Activated T-cell treated with anti-CD3 and anti-CD28 coated beads for 4 hours (primary cell): ENCODE results near the gene PSME2.

ENCODE experiments used
- DNase-seq: peaks from one replicate; pipeline ENCODE4 v3.0.0-alpha.2; 2020

The PSME2 gene, protein sequence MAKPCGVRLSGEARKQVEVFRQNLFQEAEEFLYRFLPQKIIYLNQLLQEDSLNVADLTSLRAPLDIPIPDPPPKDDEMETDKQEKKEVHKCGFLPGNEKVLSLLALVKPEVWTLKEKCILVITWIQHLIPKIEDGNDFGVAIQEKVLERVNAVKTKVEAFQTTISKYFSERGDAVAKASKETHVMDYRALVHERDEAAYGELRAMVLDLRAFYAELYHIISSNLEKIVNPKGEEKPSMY

DNA sequence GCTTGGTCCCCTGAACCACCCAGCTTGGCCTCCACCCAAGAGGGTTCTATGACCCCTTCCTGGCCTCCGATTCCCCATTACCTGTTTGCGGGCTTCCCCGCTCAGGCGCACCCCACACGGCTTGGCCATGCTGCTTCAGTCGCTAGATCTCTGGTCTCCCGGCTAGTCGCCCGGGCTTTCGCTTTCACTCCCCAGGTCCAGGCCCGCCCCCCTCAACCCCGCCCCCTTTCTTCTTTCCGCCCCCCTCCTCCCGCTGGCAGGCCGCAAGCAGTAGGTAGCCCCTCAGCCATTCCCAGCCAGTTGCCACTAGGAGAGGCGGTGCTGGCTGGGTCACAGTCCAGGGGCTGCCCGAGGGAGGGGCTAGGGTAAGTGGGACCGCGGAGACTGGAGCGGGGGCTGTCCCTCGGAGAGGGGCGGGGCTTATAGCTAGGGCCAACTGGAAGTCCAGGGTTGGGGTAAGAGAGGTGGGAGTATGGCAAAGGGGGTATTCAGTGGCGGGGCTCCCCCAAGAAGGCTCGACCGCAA, at the start of gene PSME2:
TSS of gene PSME2 (minus strand) at position 158 of the 525 bp plus-strand sequence. CDS start at position 129, 29 bp downstream.
- DNase-seq: peak; percentile 66

DNA sequence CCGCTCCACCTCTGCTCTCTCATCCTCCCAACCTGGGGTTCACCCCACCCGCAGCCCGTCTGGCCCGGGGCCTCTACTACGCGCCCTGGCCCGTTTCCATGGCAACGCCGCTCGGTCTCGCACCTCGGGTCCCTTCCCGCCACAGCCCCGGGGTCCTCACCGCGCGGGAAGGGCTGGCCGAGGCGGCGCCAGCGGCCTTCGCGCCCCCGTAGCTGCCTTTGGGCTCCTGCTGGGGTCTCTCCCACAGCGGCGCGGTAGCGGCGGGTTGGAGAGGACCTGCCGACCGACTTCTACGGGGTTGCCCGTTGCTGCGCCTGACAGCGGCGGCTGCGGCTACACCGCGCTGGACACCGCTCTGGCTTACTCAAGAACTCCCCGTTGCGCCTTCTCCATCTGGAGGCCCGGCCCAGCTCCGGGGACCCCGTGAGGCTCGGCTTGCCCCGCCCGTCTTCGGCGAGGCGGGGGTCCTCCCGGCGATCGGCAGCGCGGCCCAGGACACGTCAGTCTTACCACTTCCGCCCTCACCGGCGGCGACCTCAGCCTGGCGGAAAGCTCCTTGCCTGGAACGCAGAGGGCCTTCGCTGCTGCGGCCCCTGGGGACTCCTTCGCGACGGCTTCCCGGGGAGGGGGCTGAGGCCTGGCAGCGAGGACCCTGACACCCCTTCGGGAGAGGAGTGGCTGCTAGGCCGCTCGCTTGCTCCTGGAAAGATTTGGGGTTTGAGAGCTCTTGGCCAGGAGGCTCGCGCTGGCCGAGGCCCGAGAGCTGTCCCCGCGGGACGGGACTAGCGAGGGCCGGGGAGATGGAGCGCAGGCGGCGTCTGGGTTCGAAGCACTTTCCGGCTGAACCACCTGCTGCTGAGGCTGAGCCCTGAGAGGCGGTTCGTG, 49.0 kb upstream of the PSME2 start, which contains the start of gene TM9SF1:
TSS of gene TM9SF1 (minus strand) at position 256 of the 885 bp plus-strand sequence. CDS start 422 bp downstream, outside the sequence.
- peak; percentile 79 for DNase-seq

DNA sequence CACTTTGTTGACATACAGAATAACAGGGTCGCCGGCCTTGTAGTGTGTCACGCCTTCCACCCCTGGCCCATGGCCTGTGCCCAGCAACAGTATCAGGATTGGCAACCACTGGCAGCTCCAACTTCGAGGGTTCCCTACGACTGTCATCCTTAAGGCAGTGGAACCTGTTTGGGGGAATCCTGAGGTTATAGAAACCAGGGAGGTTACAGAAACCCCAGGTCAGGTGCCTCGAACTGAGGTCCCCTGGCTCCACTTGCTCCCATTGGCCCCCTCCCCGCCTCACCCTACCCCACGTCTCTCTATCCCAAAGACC, 48.4 kb upstream of the PSME2 start:
- DNase-seq: no peak

DNA sequence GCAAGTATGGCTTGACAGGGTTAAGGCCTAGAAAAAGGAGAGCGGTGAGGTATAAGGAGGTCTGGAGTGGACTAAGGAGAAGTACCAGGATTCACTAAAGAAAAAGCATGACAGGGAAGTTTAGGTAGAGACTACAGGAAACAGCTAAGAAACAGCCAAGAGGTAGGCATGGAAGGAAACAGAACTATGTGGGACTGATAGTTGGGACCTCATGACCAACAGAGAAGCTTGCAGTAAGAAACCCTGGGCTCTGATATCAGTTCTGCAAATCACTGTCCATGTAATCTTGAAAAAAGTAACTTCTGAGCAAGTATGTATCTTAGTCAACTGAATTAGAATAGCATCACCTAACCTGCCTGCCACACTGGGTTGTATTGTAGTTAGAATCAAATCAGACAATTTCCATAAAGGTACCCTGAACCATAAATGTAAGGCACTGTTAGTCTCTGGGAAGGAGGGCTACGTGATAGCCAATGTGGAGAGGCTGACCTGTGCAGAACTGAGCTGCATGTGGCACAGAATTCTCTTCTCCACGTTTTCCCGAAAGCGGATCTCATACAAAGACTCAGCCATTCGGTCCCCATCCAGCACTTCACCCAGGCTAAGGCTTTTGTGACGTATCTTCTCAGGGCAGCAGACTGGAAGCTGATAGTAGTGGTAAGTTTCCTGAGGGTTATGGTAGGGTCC, 47.9 kb upstream of the PSME2 start:
- DNase-seq: no peak

DNA sequence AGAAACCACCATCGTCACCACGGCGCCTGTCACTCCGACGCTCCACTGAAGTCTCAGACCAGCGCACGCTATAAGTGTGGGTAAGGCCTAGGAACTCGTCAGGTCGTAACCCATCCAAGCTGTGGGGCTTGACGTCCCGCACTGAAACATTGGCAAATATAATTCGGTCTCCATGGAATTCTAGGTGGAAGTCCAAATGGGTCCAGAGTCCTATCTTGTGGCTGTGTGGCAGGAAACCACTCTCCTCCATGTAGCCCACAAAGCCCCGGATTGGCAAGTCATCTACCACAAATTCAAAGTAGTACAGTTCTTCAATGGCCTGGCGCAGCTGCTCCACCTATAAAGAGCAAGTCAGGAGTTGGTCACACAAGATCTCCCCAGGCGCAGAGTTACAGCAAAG, 46.5 kb upstream of the PSME2 start:
- no peak for DNase-seq

DNA sequence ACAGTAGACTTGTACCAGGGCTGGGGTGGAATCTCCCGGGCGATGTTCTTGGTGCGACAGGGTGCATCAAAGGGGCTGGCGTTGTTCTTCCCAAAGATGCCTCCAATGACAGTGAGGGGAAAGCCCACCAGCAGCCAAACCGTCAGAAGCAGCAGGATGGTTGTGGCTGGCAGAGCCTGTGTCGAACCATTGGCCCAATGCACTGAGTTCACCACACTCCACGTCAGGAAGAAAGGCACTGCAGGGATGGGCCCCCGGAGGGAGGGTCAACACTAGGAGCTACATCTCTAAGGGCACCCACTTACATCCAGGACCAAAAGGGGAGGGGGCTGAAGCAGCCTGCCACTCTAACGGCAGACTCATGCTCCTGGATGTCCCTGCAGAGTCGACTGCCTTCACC, 44.0 kb upstream of the PSME2 start:
- no peak for DNase-seq

DNA sequence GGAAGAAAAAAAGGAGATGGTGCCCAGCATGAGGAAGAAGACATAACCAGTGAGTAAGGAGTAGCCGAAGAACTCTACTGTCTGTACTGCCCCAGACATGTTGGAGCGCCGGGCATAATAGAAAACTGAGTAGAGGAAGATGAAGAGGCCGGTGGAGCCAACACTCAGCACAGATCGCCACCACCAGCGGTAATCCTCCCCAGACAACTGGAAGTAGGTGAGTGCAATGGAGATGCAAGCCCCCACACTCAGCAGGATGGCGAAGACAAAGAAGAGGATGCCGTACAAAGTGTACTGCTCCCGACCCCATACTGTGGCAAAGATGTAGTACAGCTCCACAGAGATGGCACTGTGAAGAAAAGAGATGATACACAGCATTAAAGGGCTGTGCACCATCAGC, 43.0 kb upstream of the PSME2 start:
- no peak for DNase-seq

DNA sequence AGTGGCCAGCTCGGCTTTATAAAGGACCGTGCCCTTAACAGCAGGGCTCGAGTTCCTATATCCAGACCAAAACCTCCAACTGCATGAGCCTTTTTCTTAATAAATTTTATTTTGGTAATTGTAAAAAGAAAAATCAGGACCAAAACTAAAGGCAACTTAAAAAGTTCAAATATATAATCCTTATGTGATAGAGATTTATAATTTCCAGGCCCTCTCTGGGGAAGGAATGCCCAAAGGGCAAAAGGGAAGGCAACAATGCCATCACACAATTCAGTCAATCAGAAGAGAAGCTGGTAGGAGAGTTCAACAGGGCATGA, 42.6 kb upstream of the PSME2 start:
- no peak for DNase-seq

DNA sequence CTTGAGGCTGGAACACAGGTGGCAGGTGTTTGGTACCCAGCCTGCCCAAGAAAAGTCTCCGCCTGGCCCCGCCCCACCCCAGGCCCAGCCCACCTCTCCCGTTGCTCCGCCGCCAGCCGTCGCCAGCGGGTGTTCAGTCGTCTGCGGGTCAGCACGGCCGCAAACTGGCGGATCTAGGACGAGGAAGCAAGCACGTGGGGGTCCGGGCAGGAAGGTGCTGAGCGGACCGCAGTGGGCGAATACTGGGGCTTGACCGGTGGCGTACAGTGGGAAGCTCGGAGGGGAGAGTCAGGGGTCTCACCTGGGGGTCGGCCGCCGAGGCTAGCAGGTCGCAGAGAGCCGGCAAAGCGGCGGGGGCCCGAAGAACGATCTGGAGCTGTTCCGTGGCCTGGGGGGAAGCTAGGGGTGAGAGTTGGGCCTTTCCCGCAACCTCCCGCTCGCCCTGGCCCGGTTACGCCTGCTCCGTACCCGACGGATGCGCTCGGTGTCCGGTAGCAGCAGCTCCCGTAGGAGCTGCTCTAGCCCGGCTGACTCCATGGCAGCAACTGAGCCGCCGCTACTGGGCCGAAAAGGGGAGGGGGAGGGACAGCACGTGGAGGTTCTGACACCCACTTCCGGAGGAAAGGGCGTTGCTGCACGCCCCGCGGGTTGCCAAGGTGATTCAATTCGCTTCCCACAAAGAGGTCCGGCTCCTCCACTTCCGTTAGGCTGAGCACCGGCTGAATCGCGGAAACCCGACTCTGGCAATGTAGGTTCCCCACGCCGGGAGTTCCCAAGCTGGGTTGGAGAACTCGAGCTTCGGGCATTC, 42.0 kb upstream of the PSME2 start, which contains the start of gene IPO4:
TSS of gene IPO4 (minus strand) at position 566 of the 808 bp plus-strand sequence. CDS start at position 537, 29 bp downstream.
- DNase-seq: peak; percentile 92

DNA sequence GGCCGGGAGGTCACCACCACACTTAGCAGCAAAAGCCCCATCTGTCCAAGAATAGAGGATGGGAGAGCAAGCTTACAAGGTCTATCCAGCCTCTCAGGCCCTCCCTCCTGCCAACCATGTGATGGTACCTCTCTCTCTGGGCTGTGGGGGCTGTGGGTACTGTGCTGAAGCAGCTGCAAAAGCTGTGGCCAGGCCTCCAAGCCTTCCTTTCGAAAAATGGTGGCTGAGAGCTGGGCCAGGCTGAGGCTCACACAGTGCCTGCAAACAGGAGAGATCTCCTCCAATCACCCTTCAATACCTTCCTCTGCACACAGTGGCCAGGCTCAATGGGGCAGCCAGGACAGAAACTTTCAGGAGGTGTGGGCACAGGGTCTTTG, 41.1 kb upstream of the PSME2 start:
- DNase-seq: no peak

DNA sequence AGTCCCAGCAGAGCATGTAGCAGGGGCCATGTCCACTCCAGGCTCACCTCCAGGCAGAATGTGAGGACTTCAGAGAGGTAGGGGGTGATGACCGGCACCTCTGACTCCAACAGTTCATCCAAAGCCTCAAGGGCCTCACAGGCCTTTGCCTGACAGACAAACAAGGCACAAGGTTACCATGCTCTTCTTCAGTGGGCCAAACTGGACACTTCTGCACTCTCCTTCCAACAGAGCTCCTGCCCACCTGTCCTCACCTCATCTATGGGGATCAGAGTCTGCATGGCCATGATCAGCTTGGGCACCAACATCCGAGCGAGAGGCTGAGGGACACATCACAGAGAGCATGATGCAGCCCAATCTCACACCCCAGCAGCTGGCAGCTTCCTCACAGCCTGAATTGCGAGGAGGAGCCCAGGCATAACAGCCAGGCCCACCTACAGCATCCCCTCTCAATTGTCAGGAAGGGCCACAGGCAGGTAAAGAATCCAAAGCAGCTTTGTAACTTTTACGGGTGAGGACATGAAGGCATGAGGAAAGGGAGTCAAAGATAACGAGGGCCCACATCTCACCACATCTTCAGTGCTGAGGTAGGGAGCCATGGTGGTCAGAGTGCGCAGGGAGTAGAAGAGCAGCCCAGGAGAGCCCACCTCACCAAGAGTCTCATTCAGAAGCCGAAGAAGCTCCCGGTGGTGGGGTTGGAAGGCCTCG, 40.6 kb upstream of the PSME2 start:
- no peak for DNase-seq

DNA sequence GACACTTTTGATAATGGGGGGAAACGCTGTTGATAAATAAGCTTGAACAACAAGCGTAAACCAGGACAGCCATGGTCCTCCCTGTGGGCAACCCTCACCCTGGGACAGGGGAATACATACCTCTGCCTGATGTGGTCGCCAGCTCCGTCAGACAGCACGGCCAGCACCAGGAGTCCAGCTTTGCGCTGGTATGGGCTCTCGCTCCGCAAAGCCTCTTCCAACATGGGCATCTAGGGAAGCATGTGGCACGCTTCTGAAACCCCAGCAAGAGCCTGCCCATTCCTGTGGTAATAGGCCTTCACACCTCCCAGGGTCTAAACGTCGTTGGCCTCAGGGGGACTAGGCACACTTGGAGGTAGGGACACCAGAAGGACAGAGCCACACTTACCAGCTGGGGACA, 39.3 kb upstream of the PSME2 start:
- DNase-seq: no peak

DNA sequence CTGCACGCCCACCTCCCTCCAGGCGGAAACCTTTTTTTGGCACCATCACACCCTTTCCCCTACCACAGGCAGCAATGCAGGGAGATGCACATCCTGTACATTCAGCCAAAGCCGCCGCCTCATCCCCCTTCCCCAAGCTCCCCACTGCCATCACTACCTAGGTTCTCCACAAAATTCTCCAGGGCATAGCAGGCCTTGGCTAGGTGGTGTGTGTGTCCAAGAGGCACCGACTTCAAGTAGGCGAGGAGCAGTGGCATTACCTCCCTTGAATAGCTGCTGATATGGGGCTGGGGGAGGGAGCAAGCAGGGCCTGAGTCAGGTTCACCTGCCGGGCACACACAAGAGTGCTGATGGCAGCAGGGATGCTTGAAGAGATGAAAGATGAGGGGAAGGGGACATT, 38.6 kb upstream of the PSME2 start:
- no peak for DNase-seq

DNA sequence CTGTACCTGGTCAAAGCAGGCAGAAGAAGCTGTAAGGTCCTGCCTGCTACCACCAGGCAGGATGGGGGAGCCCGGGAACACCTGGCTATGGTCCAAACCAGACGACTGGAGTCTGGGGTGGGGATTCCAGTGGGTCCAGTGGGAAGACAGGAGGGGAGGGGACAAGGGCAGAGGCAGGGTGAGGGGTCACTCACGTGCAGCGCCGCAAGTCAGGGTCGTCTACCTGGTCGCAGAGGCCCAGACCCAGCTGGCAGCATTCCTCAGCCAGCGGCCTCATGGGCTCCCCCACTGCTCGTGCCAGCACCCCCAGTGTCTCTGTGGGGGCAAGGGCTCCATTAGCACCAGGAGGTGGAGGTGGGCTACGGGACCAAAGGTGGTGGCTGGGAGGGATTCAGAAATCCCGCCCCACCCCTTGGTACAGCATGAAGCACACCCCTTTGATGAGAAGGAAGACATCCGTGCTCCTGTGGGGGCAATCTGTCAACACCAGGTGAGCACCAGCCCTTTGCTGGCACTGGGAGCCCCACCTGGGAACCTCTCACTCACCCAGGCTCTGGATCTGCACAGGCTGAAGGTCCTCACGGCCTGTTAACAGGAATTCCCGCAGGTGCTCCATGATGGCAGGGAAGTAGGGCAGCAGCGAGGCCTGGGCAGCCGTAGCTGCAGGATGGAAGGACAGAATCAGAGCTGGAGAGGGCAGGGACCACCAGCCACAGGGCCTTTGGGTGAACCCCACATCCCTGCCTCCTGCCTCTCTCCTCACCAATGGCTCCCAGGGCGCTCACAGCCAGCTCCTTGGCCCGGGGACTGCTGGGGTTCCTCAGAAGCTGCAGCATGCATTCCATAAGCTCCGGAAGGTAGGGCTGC, 37.9 kb upstream of the PSME2 start:
- DNase-seq: no peak

DNA sequence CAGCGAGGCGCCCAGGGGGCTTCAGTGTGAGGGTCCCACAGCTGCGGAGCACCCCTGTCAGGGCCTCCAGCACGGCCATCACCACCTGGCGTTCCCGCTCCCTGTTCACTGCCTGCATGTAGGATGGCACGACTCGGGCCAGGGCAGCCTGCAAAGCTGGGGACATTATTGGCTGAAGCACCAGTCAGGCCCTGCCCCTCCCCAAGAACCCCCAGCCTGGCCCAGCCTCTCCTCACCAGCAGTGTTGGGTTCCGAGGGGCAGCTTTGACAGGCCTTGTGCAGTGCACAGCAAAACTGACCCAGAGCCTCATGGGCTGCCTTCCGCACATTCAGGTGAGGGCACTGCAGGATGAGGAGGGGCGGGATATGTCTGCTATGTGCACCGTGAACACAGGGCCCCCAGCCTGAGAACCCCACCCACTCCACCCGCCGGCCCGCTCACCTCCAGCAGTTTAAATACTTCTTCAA, 36.6 kb upstream of the PSME2 start:
- no peak for DNase-seq

DNA sequence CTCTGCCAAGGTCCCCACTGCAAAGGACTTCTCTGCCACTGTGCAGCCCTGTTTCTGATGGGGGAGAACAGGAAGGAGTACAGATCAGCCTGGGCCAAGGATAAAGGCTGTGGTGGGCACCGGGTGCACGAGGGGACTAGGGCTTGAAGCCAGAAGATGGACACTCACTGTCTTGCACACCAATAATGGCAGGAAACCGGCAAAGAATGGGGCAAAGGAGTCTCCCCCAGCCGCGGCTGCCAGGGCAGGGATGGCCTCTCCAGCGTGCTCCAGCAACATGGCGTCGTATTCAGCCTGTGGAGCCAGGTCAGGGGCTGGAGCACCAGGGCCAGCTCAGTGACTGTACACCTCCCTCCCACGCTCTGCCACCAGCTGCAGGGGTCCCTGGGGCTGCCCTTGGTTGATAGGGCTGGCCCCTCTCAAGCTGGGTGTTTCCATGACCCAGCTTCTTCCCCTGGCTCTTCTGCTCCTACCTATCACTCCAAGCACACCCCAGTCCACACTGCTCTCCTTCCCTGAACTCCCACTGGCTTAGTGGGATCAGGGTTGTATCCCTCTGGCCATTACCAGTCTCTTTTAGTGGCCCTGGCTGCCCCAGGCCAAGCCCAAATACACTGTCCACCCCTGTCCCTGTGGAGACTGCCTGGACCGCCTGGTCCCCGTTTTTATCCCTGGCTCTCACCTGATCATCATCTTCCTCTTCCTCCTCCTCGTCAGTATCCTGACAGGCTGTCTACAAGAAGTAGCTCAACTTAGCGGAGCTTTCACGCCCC, 35.9 kb upstream of the PSME2 start:
- DNase-seq: no peak

DNA sequence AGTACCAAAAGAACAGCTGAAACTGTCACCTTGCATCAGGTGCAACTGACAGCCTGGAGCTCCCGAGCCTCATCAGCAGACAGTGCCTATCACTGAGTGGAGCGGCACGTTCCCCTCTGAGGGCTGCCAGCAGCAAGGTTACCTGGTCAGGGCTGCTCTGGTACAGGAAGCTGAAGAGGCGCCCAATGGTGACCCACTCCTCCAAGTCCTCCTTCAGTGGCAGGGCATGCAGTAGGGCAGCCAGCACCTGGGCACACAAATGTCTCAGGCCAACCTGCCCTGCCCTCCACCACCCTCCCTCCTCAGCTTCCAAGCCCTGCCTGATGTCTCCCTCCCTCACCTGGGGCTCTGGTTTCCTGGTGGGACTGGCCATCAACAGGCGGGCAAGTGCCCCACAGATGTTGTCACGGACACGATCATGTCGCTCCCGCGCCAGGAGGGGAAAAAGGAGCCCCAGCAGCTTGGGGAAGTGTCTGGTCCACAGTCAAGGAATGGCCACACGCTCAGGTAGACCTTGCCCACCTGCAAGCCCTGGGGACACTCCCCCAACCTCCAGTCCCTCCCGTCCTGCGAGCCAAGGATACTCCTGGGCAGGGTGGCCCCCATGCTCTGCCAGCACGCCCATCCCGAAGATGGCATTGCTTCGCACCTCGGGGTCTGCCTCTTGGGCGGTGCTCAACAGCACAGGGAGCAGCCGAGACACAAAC, 35.1 kb upstream of the PSME2 start:
- DNase-seq: no peak

DNA sequence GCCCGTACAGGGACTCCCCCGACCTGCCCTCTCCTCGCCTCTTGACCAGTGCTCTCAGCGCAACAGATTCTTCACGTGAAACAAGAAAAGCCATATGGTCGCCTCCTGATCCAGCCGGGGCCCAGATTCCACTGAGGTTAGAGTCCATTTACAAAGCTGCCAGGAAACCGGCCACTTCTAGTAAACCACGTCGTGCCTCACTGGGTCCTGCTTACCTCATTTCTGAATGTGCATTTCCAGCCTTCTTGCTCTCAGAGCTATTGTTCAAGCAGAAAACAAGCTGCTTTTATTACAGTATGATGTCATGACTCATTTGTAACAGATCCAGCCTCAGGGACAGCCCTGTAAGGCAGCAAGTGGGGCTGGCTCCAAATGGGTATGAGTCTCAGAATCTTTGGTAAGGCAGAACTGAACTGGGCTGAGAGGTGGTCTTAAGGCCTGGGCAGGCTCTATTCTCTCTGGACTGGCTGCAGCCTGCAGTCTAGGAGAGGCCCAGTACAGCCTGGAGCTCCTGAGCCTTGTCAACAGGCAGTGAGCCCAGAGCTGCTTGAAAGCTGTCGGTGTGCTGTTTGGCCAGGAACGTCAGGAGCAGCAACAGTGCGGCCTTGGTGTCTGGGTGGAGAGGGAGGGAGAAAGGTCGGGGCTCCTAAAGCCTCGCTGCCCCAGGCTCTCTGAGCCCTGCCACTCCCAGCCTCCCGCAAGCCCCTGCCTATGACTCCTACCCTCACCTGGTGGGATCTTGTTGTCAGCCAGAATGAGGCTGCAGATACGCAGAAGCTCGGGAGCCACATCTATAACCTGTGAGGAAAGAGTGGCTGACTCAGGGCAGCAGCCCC, 33.8 kb upstream of the PSME2 start:
- no peak for DNase-seq
